HepG2 (cell line): ENCODE data around the gene CMC4. TPM values are rescaled to one million over a fixed set of nuclear protein-coding genes. Genes with fewer than 3 reads are reported as not detected.

Source experiments
- CEBPB ChIP-seq: IDR thresholded peaks from 2 replicates; pipeline ENCODE4 v1.6.1; 2011; ENCODE audit warnings: low read depth, low read length, improper control_type of control experiment, borderline replicate concordance
- GABPB1 ChIP-seq: IDR thresholded peaks from 2 replicates; pipeline ENCODE4 v1.6.1; 2016; ENCODE audit warnings: mild to moderate bottlenecking, missing genetic modification reagents, moderate library complexity, missing compliant biosample characterization
- HBP1 ChIP-seq: IDR thresholded peaks from 2 replicates; pipeline ENCODE4 v1.6.1; 2016; ENCODE audit warnings: low read depth, control low read depth
- HMGXB4 ChIP-seq, 2 experiments: sonication (generic) in 1 of 2; formaldehyde crosslinking in 1 of 2; IDR thresholded peaks; 2 replicates each; pipeline versions ENCODE4 v1.4.0 to v1.6.1; 2018 to 2020; ENCODE audit warnings: missing genetic modification reagents in 2 of 2, borderline replicate concordance in 1 of 2, low read depth in 1 of 2, mild to moderate bottlenecking in 1 of 2, missing biosample characterization in 1 of 2
- HNF1A ChIP-seq, 2 experiments: sonication (generic) in 1 of 2; formaldehyde crosslinking in 1 of 2; IDR thresholded peaks; 2 replicates each; pipeline versions ENCODE4 v1.4.0 to v1.6.1; 2016 to 2020; ENCODE audit warnings: borderline replicate concordance in 1 of 2, low read depth in 1 of 2, mild to moderate bottlenecking in 1 of 2, missing genetic modification reagents in 1 of 2
- HNRNPLL ChIP-seq: fragments of 200-400 bp; formaldehyde crosslinking; IDR thresholded peaks from 2 replicates; pipeline ENCODE4 v1.6.1; 2017; ENCODE audit warnings: mild to moderate bottlenecking, low read depth, low read length; ENCODE audit not compliant: poor library complexity, severe bottlenecking
- LCORL ChIP-seq, 2 experiments: fragments of 450-650 bp in 1 of 2; sonication (generic) in 1 of 2; formaldehyde crosslinking in 1 of 2; IDR thresholded peaks; 2 replicates each; pipeline versions ENCODE4 v1.5.0 to v1.6.1; 2017 to 2020; ENCODE audit warnings: antibody characterized with exemption in 1 of 2, missing genetic modification reagents in 1 of 2
- MBD4 ChIP-seq: IDR thresholded peaks from 2 replicates; pipeline ENCODE4 v1.6.1; 2012; ENCODE audit warnings: low read length, inconsistent platforms, borderline replicate concordance
- RARG ChIP-seq: sonication (generic); formaldehyde crosslinking; IDR thresholded peaks from 2 replicates; pipeline ENCODE4 v1.4.0; 2020; ENCODE audit warnings: low read depth, mild to moderate bottlenecking, missing genetic modification reagents
- ZNF563 ChIP-seq: sonication (generic); formaldehyde crosslinking; IDR thresholded peaks from 2 replicates; pipeline ENCODE4 v1.8.0; 2022; ENCODE audit warnings: mild to moderate bottlenecking, moderate library complexity, missing genetic modification reagents
- ZNF646 ChIP-seq: sonication (generic); formaldehyde crosslinking; IDR thresholded peaks from 2 replicates; pipeline ENCODE4 v1.9.0; 2021; ENCODE audit warnings: mild to moderate bottlenecking, missing genetic modification reagents
- ZNF724P ChIP-seq: sonication (generic); formaldehyde crosslinking; IDR thresholded peaks from 2 replicates; pipeline ENCODE4 v1.8.0; 2022; ENCODE audit warnings: missing genetic modification reagents, borderline replicate concordance
- polyA plus RNA-seq, 8 experiments: library from polyadenylated mRNA; depleted of rRNA in 3 of 8; stranded (reverse) in 7 of 8; unstranded in 1 of 8; fragments of >200 nt; fragmentation: Illumina TruSeq in 4 of 8; extraction: Trizol in 4 of 8; gene quantifications; 2 replicates each; pipeline versions ENCODE4 v1.2.1 to v1.2.3, GENCODE V29; 2011 to 2016; ENCODE audit warnings: low read depth in 4 of 8, missing spikeins in 1 of 8, mixed read lengths in 1 of 8; ENCODE audit not compliant: insufficient read depth in 1 of 8
- total RNA-seq, 5 experiments: library from RNA; depleted of rRNA; stranded (reverse); fragments of >200 nt; fragmentation: Illumina TruSeq; extraction: Trizol; gene quantifications; 2 replicates each; pipeline ENCODE4 v1.2.3, GENCODE V29; 2016; ENCODE audit warnings: low read depth in 1 of 5

Gene CMC4
- total and polyA plus RNA-seq, 2 of the 13 experiments (the other 11 are each of a cell fraction or from before 2014, with no cell fraction given) = 5.6 to 11.5 TPM

GRCh38 chrX:155026727-155027508, 44.0 kb downstream of the CMC4 start, which contains the start of gene FUNDC2 (continued):
- no peak for TF ChIP-seq ZNF646 (CRISPR knock-in tag)
- peak; percentile 91 for TF ChIP-seq GABPB1 (CRISPR knock-in tag)
- no peak for TF ChIP-seq LCORL (IDR thresholded peaks at IDR 0.05)
- no peak for TF ChIP-seq LCORL (CRISPR knock-in tag; IDR thresholded peaks at IDR 0.05)
- TF ChIP-seq ZNF724P (CRISPR knock-in tag) = no peak
- 0 out of 4 replicates have a peak, but pooled peaks of 1 of the 2 experiments have one; percentile 24 for TF ChIP-seq HMGXB4 (CRISPR knock-in tag; IDR thresholded peaks at IDR 0.05; ENCODE audit: borderline replicate concordance in 1 of 2, low read depth in 1 of 2)
- TF ChIP-seq HBP1 (CRISPR knock-in tag) = no peak
- peak; percentile 75 for TF ChIP-seq HNRNPLL
- TF ChIP-seq MBD4 = no peak
- TF ChIP-seq ZNF563 (CRISPR knock-in tag) = peak; percentile 39; the same call in 1 of the 2 replicates
- TF ChIP-seq RARG = no peak
- no peak for TF ChIP-seq HNF1A (IDR thresholded peaks at IDR 0.05; ENCODE audit: low read depth)
- TF ChIP-seq HNF1A (CRISPR knock-in tag; IDR thresholded peaks at IDR 0.05; ENCODE audit: borderline replicate concordance) = no peak
- TF ChIP-seq CEBPB = no peak
